ENCODE results near the gene TMEM222.

DNA sequence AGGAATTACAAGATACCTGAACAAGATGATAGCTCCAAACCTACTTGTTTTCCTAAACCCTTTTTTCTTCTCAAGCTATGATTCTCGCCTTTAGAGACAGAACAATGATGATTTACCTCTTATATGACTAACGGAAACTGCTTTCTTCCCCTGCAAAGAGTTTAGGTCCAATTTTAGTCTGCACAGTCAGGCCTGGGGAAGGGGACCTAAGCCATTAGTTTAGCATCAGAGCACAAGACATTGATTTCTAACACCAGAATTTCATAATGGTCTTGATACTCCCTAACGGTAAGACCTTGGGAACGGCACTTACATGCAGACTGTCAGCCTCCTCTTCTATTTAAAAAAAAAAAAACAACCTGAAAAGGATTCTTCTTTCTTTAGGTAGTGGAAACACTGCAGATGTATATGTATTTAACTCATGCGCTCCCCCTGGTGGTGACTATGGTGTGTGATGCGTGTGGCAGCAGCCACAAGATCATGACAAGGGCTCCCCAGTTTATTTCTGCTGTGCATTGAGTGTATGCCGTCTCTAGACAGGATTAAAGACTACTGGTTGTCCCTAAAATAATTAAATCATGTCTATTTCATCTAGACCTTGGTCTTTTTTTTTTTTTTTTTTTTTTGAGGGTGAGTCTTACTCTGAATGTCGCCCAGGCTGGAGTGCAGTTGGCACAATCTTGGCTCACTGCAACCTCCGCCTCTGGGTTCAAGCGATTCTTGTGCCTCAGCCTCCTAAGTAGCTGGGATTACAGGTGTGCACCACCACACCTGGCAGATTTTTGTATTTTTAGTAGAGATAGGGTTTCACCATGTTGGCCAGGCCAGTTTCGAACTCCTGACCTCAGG lies 37.3 kb upstream of the TMEM222 start:
- no peak for TF ChIP-seq POLR2A (IDR thresholded peaks at IDR 0.05)
- TF ChIP-seq, protein P1, sequence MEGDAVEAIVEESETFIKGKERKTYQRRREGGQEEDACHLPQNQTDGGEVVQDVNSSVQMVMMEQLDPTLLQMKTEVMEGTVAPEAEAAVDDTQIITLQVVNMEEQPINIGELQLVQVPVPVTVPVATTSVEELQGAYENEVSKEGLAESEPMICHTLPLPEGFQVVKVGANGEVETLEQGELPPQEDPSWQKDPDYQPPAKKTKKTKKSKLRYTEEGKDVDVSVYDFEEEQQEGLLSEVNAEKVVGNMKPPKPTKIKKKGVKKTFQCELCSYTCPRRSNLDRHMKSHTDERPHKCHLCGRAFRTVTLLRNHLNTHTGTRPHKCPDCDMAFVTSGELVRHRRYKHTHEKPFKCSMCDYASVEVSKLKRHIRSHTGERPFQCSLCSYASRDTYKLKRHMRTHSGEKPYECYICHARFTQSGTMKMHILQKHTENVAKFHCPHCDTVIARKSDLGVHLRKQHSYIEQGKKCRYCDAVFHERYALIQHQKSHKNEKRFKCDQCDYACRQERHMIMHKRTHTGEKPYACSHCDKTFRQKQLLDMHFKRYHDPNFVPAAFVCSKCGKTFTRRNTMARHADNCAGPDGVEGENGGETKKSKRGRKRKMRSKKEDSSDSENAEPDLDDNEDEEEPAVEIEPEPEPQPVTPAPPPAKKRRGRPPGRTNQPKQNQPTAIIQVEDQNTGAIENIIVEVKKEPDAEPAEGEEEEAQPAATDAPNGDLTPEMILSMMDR (IDR thresholded peaks at IDR 0.05): peak; percentile 71 to 92 (median 84)
